Activated naive CD4-positive, alpha-beta T cell treated with anti-CD3 and anti-CD28 coated beads, Interleukin-2, amount 50 U/mL, for 72 hours (primary cell): ENCODE data around the gene COX5B. TPM values are rescaled to one million over a fixed set of nuclear protein-coding genes. Genes with fewer than 3 reads are reported as not detected.
A peak's percentile ranks its signal among the peaks of the same experiment; 100 is the strongest.

ENCODE experiments used
- ATAC-seq, 2 donors: fragments of 150-1000 bp; cut with Tn5 transposase; 2 replicates each; pipeline ENCODE4 v1.10.0; 2021; ENCODE audit warnings: mild to moderate bottlenecking in 2 of 2, moderate library complexity in 2 of 2
- DNase-seq, 2 donors: peaks; one replicate each; pipeline ENCODE4 v3.0.0; 2021 to 2022; ENCODE audit warnings: low spot score in 2 of 2
- H3K27ac Mint-ChIP-seq, 2 donors: one replicate each; pipeline ENCODE4 v1.8.0; 2022; ENCODE audit warnings: mild to moderate bottlenecking in 2 of 2, mixed read lengths in 2 of 2
- H3K36me3 Mint-ChIP-seq, 2 donors: one replicate each; pipeline ENCODE4 v1.8.0; 2022; ENCODE audit warnings: mixed read lengths in 2 of 2
- H3K9me3 Mint-ChIP-seq, 2 donors: one replicate each; pipeline ENCODE4 v1.8.0; 2022; ENCODE audit warnings: mixed read lengths in 2 of 2
- total RNA-seq, 2 donors: library from RNA; stranded (reverse); gene quantifications; one replicate each; pipeline ENCODE4 v1.2.3, GENCODE V29; 2022

Gene COX5B
- total RNA-seq, 2 donors from 2014 or later = 269 to 288 TPM

DNA sequence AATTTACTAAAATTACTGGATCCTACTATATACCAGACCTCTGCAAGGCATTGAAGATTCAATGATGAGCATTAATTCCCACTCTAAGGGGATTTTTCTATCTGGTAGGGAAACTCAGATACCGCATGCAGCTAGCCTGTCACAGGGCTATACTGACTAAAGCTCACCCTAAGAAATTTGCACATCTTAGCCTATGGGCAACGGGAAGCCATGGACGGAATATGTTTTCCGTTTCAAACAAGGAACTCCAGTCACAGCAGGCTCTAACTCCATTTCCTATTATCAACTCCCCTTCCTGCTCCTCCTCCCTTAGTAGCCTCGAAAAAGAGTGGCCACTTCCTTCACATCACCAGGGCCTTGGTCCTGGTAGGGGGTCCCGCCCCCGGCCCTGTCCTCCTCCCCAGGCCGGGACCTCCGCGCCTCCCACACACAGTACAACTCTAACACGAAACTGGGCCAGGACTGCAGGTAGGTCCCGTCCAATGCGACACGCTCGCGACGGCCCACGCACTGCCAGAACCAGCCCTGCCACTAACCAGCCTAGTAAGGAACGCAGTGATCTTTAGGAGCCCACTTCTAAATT is 659 bp upstream of the COX5B start:
- DNase-seq = no peak
- Mint-ChIP-seq H3K36me3 (peaks cover 26 to 29% of the 10 kb centered on the region in 2 donors), H3K9me3 (no peaks in the 10 kb centered on the region), H3K27ac (peak overlapping the region; percentile 95)
- peak; percentile 58 to 64 for ATAC-seq

DNA sequence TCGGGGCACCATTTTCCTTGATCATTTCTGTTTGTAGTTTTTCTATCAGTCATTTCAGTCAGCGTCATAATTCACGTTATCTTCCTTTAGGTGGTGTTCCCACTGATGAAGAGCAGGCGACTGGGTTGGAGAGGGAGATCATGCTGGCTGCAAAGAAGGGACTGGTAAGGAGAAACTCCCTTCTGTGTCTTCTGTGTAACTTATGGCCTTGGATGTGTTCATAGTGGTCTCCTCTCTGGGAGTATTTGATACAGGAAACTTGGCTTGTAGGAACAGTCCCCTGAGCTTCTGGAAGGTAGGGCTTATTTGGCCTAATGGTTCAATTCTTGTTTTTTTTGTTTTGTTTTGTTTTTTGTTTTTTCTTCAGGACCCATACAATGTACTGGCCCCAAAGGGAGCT is 1.1 kb downstream of the COX5B start:
- ATAC-seq = no peak
- no peaks in the 10 kb centered on the region for H3K9me3 Mint-ChIP-seq

DNA sequence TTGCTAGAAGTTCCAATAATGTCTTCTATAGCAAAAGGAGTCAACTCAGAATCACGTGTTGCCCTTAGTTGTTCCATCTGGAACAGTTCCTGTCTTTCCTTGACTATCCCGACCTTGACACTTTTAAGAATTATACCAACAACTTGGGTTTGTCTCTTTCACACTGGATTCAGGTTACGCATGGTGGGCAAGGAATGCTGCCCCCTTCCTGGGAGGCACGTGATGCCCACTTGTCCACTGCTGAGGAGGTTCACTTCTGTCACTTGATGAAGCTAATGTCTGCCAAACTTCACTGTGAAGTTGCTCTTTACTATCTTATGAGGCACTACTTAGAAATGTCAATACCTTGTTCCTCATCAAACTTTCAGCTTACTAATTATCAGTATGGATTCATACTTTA is 5.3 kb downstream of the COX5B start:
- Mint-ChIP-seq H3K27ac (peak overlapping the region in 1 of 2 donors; percentile 62), H3K9me3 (no peaks in the 10 kb centered on the region), H3K36me3 (peaks cover 26 to 54% of the 10 kb centered on the region in 2 donors)
- no peak for ATAC-seq
- DNase-seq = no peak

More for the DNA sequence above, 1.1 kb downstream of the COX5B start:
- DNase-seq = no peak
- Mint-ChIP-seq H3K36me3 (peaks cover 26 to 29% of the 10 kb centered on the region in 2 donors), H3K27ac (peak overlapping the region; percentile 95)

DNA sequence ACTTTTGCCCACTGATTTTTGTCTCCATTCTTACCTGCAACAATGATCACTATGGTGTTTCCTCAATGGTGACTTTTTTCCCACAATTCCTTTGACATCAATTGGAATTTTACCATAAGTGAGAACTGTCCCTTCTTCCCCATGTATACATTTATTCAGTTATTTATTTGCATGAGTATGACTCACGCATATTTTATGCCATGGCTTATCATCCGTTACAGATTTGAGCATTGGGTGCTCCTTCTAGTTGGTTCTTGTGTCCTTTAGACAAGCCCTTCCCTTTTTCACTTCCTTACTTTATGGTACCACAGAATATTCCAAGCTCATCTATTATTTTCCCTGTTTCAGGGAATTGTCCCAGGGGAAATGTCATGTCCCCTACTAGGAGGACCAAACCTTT is 7.6 kb downstream of the COX5B start:
- DNase-seq = no peak
- Mint-ChIP-seq H3K36me3 (peaks cover 2 to 41% of the 10 kb centered on the region in 2 donors), H3K9me3 (no peaks in the 10 kb centered on the region), H3K27ac (no peak overlapping the region)
- ATAC-seq = no peak

DNA sequence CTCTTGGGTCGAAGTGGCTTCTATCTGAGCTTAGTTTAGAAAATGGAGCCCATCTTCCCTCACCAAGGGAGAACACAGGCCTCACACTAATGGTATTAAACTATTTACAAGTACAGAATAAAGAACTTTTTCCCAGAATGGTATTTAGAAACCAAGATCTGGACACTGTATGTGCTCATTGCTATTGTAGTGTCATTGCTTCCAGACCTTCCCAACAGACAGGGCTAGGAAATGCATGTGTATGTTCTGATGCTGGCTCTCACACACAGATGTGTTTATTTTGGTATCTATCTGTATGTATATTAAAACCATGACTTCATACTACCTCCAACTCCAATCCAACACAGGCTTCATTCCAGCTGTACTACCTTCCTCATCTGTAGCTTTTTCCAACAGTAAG is 8.0 kb downstream of the COX5B start:
- Mint-ChIP-seq H3K27ac (peak overlapping the region in 1 of 2 donors; percentile 67), H3K36me3 (peaks cover 0 to 39% of the 10 kb centered on the region in 2 donors), H3K9me3 (no peaks in the 10 kb centered on the region)
- ATAC-seq (no peak), DNase-seq (no peak)

DNA sequence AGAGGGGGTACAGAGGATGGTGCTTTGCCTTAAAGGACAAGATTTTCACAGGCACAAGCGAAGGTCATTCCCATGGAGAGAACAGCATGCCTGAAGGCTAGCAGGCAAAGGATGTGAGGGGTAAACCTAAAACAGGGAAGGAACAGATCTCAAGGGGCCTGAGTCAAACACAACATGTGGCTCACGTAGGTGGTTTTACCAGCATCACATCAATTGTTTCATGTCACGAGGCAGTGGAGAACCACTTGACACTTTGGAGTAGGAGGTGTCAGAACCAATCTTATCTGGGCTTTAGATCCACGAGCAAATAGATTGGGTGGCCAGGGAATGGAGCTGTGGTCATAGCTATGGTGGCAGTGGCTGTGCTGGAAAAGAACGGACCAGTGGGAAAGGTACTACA is 8.4 kb downstream of the COX5B start:
- ATAC-seq = peak in 1 of 2 donors; percentile 50
- no peaks in the 10 kb centered on the region for H3K9me3 Mint-ChIP-seq
- DNase-seq = no peak
- peaks cover 0 to 38% of the 10 kb centered on the region in 2 donors for H3K36me3 Mint-ChIP-seq
- peak overlapping the region in 1 of 2 donors; percentile 67 for H3K27ac Mint-ChIP-seq

DNA sequence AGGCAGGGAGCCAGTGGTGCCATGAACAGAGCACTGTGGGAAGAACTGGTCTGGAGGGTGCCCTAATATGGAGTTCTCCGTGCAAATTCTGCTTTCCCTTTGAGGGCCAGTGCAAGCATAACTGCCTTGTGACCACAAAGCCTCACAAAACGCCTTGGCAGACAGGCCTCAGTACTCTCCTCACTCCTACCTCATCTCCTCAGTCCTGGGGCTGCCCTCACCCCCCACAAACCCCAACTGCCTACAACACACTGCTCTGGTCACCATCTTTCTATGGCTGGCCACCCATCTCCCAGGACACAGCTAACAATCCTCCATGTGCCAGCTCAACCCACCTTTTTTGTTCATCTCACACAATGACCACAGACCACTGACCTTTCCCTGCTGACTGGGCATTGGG is 8.9 kb downstream of the COX5B start:
- Mint-ChIP-seq H3K36me3 (peaks cover 0 to 34% of the 10 kb centered on the region in 2 donors), H3K9me3 (no peaks in the 10 kb centered on the region), H3K27ac (peak overlapping the region; percentile 20 to 67)
- ATAC-seq = peak in 1 of 2 donors; percentile 77
- DNase-seq = no peak

DNA sequence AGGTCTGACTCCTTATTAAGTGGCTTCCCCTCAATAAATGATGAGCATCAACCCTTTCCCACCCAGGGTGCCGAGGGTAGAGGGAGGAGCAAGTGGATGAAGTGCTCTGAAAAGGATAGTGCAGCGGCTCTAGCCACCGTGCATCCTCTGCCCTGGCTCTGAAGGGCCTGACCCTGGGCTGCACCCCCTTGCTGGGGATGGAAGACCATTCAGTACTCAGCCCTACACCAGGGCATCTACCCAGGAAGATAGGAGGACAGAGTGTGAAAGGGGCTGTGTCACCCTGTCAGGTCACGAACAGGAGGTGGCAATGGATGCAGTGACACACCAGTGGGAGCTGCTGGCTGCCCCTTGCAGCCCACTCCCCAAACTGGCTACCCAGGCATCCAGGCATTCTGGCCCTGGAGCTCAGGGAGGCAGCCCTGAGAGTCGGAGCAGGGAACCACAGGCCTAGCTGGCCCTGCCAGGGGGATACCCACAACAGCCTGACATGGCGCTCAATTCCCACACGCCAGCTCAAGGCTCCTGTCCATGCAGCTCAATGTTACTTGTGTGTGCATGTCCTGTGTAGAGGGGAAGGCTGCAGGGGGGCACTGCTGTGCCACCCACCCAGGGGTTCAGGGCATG is 10.4 kb downstream of the COX5B start:
- H3K9me3 Mint-ChIP-seq = no peaks in the 10 kb centered on the region
- peaks cover 0 to 43% of the 10 kb centered on the region in 2 donors for H3K36me3 Mint-ChIP-seq
- no peak for DNase-seq
- no peak for ATAC-seq
- no peak overlapping the region for H3K27ac Mint-ChIP-seq

DNA sequence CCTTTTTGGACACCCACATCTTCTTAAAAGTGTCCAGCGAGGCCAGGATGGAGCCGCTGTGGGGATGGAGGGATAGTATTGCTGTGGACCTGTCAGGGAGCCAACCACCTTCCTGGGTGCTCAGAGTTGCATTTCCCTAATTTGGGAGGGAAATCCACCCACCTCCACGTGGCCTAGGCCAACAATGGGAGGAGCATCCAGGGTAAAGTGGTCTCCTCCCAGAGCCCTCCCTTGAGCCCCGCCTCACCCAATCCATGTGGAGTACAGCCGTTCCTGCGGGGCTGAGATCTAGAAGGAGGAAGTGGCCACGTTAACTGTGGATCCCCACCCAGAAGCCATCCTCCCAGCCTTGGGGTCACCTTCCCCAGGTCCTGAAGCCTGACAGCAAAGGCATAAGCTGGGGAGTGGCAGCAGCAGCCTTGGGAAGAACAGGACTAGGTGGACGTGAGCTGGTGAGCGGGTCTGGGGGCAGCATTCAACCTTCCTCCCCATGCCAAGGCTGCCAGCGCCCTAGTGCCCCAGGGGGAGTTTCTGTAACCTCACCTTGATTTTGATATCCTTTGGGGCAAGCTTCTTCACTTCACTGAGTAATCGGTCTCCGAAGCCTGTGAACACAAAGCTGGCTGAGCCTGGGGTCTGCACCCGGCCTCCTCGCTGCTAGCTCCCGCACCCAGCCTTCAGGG is 11.2 kb downstream of the COX5B start:
- DNase-seq (no peak), ATAC-seq (no peak)
- peaks cover 5 to 51% of the 10 kb centered on the region in 2 donors for H3K36me3 Mint-ChIP-seq
- H3K9me3 Mint-ChIP-seq = no peaks in the 10 kb centered on the region
- H3K27ac Mint-ChIP-seq = peak overlapping the region; percentile 19 to 44

DNA sequence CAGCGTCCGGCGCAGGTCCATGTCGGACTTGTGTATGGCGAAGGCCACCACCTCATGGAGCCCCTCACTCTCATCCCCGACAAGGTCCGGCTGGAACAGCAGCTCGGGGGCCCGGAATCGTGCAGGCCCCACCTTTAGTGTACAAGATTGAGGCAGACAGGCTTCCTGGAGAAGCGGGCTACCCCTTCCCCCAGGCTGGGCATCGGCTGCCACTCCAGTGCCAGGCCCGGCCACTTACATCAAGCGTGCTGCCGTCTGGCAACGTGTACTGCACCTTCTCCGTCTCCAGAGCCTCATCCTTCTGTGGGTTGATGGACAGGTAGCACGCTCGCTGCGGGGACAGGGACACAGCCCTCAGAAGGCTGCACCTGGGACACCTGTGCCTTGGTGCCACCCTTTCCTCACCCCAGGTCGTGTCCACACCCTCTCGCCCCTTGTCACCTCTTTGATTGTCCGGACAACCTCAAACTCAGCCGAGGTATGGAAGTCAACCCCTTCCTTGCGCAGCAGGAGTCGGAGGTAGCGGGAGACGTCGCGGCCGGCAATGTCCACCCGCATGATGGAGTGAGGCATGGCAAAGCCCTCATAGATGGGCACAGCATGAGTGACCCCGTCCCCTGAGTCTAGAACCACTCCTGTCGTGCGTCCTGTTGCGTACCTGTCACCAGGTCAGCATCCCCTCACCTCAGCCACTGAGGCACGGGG is 12.3 kb downstream of the COX5B start:
- no peak for DNase-seq
- no peak for ATAC-seq
- peaks cover 5 to 52% of the 10 kb centered on the region in 2 donors for H3K36me3 Mint-ChIP-seq

DNA sequence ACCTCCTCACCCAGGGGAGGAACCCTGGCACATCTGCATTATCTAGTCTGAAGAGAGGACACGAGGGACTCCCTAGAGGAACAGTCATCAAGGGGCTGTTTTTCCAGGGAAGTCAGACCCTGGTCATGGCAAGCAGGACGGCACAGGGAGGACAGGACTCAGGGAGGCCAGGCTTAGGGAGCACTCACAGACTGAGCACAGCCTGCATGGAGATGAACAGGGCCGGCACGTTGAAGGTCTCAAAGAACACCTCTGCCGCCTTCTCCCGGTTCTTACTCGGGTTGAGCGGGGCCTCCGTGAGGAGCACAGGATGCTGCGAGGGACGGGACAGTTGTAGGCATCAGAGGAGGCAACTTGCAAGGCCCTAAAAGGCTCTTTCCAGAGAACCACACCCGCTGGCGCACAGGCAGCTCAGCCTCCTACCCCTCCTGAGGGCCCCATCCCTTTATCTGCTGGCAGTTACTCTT is 12.9 kb downstream of the COX5B start:
- Mint-ChIP-seq H3K36me3 (peaks cover 5 to 47% of the 10 kb centered on the region in 2 donors), H3K9me3 (no peaks in the 10 kb centered on the region), H3K27ac (peak overlapping the region; percentile 19 to 44)
- DNase-seq (no peak), ATAC-seq (no peak)

More for the DNA sequence above, 12.3 kb downstream of the COX5B start:
- H3K27ac Mint-ChIP-seq = peak overlapping the region; percentile 19 to 44
- H3K9me3 Mint-ChIP-seq = no peaks in the 10 kb centered on the region

DNA sequence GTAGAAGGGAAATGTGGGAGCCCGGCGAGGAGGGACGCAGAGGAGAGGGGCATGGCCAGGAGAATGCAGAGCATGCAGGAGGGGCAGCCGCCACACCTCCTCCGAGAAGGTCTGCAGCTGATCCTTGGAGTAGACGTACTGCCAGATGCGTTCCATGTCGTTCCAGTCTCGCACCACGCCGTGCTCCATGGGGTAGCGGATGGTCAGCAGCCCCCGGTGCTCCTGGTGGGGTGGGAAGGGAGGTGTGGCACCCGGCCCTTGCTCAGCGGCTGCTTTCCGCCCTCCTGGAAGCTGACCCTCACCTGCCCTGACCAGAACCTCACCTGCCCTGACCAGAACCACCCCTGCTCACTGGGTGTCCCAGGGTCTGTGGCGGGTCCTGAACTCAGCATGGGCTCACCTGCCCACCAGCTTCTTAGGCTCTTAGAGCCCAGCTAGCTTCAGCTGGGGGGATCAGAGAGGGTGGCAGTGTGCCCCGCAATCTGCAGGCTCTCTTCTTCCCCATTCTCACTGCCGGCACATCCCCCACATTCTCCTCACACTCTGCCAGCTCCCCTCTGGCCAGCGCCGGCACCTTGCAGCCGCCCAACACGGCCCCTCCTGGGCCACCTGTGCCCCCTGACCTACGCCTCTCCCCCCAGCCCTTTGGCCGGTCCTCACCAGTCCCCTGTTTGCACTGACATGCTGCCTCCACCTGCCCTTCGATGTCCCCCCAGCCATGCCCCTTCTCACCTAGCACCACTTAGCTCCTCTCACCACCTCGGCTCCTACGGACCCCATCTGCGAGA is 13.6 kb downstream of the COX5B start:
- Mint-ChIP-seq H3K27ac (peak overlapping the region; percentile 68 to 85), H3K36me3 (peaks cover 5 to 40% of the 10 kb centered on the region in 2 donors), H3K9me3 (no peaks in the 10 kb centered on the region)
- ATAC-seq (no peak), DNase-seq (no peak)

DNA sequence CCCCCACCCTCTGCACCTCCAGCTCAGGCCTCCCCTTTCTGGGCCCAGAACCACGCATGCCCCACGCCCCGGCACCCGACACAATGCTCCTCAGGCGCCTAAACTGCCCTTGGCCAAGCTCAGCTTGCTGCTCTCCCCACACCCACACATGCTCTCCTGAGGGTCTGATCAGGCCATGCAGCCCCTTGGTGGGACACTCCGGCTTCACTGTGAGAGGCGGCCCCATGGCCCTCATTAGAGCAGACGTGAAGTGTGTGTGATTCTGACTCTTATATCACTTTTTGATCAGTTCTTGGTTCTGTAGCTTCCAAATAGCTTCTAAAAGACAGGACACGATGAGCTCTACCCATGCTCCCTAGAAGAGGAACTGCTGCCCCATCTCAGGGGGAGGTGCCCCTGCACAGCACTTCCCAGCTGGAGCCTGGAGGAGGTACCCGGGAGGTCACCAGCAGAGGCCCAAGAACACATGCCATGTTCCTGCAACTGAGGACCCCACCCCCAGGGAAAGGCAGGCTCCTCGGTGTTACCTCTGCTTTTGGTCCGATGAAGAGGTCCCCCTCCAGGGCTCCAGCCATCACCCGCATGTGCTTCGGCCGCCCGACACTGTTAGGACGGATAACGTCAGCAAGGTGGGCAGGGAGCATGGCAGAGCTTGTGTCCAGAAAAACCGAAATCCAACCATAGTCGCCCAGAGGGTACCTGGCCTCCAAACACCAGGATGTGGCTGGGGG is 14.3 kb downstream of the COX5B start:
- H3K9me3 Mint-ChIP-seq = no peaks in the 10 kb centered on the region
- no peak for DNase-seq
- peak overlapping the region; percentile 68 to 85 for H3K27ac Mint-ChIP-seq
- ATAC-seq = no peak
- H3K36me3 Mint-ChIP-seq = peaks cover 5 to 35% of the 10 kb centered on the region in 2 donors

DNA sequence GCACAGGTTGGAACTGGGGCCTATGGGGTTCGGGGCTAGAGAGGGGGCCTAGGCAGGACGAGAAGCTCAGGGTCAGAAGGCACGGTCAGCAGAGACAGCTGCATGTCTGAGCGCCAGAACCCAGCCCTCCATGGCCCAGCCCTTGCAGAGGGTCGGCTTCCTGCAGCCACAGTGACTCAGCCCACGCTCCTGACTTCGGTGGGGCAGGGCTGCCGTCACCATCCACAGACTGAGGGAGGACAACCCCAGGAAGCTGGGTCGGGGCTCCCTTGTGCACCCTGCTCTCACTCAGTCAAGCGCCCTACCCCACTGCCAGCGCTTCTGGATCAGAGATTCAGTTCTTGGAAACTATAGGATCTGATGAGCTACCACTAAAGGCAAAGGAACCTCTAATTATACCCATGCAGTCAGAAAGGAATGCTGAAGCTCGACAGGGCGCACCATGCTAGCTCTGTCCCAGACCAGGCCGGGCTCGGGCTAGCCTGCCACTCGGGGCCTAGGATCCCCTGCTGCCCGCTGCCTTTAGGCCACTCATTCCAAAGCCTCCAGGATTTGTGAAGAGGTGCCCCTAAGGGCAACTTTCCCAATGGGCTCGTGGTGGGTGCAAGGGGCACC is 15.0 kb downstream of the COX5B start:
- DNase-seq (no peak), ATAC-seq (no peak)
- H3K27ac Mint-ChIP-seq = peak overlapping the region; percentile 44 to 98
- no peaks in the 10 kb centered on the region for H3K9me3 Mint-ChIP-seq
- H3K36me3 Mint-ChIP-seq = peaks cover 5 to 29% of the 10 kb centered on the region in 2 donors

DNA sequence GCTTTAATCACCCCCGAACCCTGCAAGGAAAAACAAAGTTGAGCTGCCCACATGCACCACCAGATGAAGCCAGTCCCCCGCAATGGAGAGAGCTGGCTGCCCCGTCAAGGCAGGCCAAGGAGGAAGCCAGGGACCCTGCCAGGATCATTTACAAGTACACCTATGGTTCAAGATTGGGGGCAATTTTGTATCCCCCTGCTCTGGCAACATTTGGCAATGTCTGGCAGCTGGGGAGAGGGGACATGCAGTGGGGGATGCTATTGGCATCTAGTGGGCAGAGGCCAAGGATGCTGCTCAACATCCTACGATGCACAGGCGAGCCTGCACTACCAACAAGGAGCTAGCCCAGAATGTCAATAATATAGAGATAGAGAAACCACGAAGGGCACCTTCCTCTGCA is 16.1 kb downstream of the COX5B start:
- peak overlapping the region; percentile 94 to 98 for H3K27ac Mint-ChIP-seq
- no peaks in the 10 kb centered on the region for H3K9me3 Mint-ChIP-seq
- ATAC-seq (no peak), DNase-seq (no peak)
- H3K36me3 Mint-ChIP-seq = peaks cover 5 to 25% of the 10 kb centered on the region in 2 donors
